Measurements from ENCODE around the gene KIAA1958.
A peak's percentile ranks its signal among the peaks of the same experiment; 100 is the strongest.

The KIAA1958 gene

GRCh38 chr9:112605963-112606699, 119.5 kb downstream of the KIAA1958 start:
- DNase-seq, result no peak

GRCh38 chr9:112608851-112609250, 122.2 kb downstream of the KIAA1958 start:
- no peak for DNase-seq

GRCh38 chr9:112615584-112616266, 129.1 kb downstream of the KIAA1958 start:
- no peak for DNase-seq

- DNase-seq, result no peak
Observed at GRCh38 chr9:112617371-112617770, 130.7 kb downstream of the KIAA1958 start.

GRCh38 chr9:112618385-112619009, 131.9 kb downstream of the KIAA1958 start:
- DNase-seq, result no peak

- no peak for DNase-seq
Observed at GRCh38 chr9:112620388-112620787, 133.8 kb downstream of the KIAA1958 start.

- no peak for DNase-seq
Observed at GRCh38 chr9:112621018-112621655, 134.5 kb downstream of the KIAA1958 start.

GRCh38 chr9:112623198-112623597, 136.6 kb downstream of the KIAA1958 start:
- no peak for DNase-seq

- DNase-seq, result no peak
Observed at GRCh38 chr9:112624711-112625707, 138.4 kb downstream of the KIAA1958 start.

GRCh38 chr9:112629671-112630485, 143.3 kb downstream of the KIAA1958 start:
- DNase-seq, result no peak

GRCh38 chr9:112631313-112632070, 144.9 kb downstream of the KIAA1958 start:
- no peak for DNase-seq

GRCh38 chr9:112640311-112640710, 153.7 kb downstream of the KIAA1958 start:
- no peak for DNase-seq

GRCh38 chr9:112642126-112642525, 155.5 kb downstream of the KIAA1958 start:
- DNase-seq, result no peak

- DNase-seq, result no peak
Observed at GRCh38 chr9:112647596-112647995, 161.0 kb downstream of the KIAA1958 start.

- no peak for DNase-seq
Observed at GRCh38 chr9:112648624-112649023, 162.0 kb downstream of the KIAA1958 start.

- no peak for DNase-seq
Observed at GRCh38 chr9:112654282-112654681, 167.7 kb downstream of the KIAA1958 start.

GRCh38 chr9:112655668-112656067, 169.0 kb downstream of the KIAA1958 start:
- DNase-seq, result no peak

GRCh38 chr9:112659906-112660305, 173.3 kb downstream of the KIAA1958 start:
- no peak for DNase-seq

- no peak for DNase-seq
Observed at GRCh38 chr9:112663681-112664080, 177.1 kb downstream of the KIAA1958 start.

GRCh38 chr9:112664531-112664930, 177.9 kb downstream of the KIAA1958 start:
- no peak for DNase-seq

GRCh38 chr9:112665347-112665746, 178.7 kb downstream of the KIAA1958 start:
- peak; percentile 41 for DNase-seq

Data from fibroblast of upper back skin (primary cell).